ENCODE measurements around the gene TAF1.
A peak's percentile ranks its signal among the peaks of the same experiment; 100 is the strongest.
"Not testable (repeated sequence)": the region's sequence is repeated elsewhere in the genome, so short reads cannot be mapped to it uniquely, and the experiment has no call there.

Gene TAF1

GRCh38 chrX:71364221-71364620 is 1.9 kb upstream of the TAF1 start:
- ChIA-PET POLR2A (ENCODE audit: low non-redundant PET) (no interaction called here), CTCF (no interaction called here)
- no peak overlapping the region for H3K27ac ChIP-seq
- TF ChIP-seq CTCF (conservative IDR thresholded peaks at IDR 0.05; ENCODE audit: low read depth): no peak
- DNase-seq (ENCODE audit: low spot score): no peak

GRCh38 chrX:71365356-71365874 is 742 bp upstream of the TAF1 start:
- ChIA-PET POLR2A (ENCODE audit: low non-redundant PET) (no interaction called here), CTCF (no interaction called here)
- H3K27ac ChIP-seq: peak overlapping the region; percentile 93
- TF ChIP-seq CTCF (conservative IDR thresholded peaks at IDR 0.05; ENCODE audit: low read depth): no peak
- no peak for DNase-seq (ENCODE audit: low spot score)

GRCh38 chrX:71366674-71367256 is 608 bp downstream of the TAF1 start:
- peak overlapping the region; percentile 93 for H3K27ac ChIP-seq
- POLR2A ChIA-PET (ENCODE audit: low non-redundant PET): interaction anchor here (0.5 kb wide), 1 partner anchor 36 kb away, joined by 4 read pairs; no protein-coding TSS in a partner anchor
- CTCF ChIA-PET: no interaction called here
- no peak for DNase-seq (ENCODE audit: low spot score)
- TF ChIP-seq CTCF (conservative IDR thresholded peaks at IDR 0.05; ENCODE audit: low read depth): no peak

- H3K27ac ChIP-seq: peak overlapping the region; percentile 93
- CTCF ChIA-PET: no interaction called here
- no peak for TF ChIP-seq CTCF (conservative IDR thresholded peaks at IDR 0.05; ENCODE audit: low read depth)
- POLR2A ChIA-PET (ENCODE audit: low non-redundant PET): no interaction called here
- DNase-seq (ENCODE audit: low spot score): no peak
Observed at GRCh38 chrX:71367396-71367795, 1.2 kb downstream of the TAF1 start.

- ChIA-PET CTCF (no interaction called here), POLR2A (ENCODE audit: low non-redundant PET) (no interaction called here)
- DNase-seq (ENCODE audit: low spot score): no peak
Observed at GRCh38 chrX:71372388-71372787, 6.2 kb downstream of the TAF1 start.

GRCh38 chrX:71378732-71379131 is 12.6 kb downstream of the TAF1 start:
- ChIA-PET CTCF (no interaction called here), POLR2A (ENCODE audit: low non-redundant PET) (no interaction called here)
- no peak overlapping the region for H3K27ac ChIP-seq
- DNase-seq (ENCODE audit: low spot score): no peak
- TF ChIP-seq CTCF (conservative IDR thresholded peaks at IDR 0.05; ENCODE audit: low read depth): no peak

More at GRCh38 chrX:71372388-71372787, 6.2 kb downstream of the TAF1 start:
- TF ChIP-seq CTCF (conservative IDR thresholded peaks at IDR 0.05; ENCODE audit: low read depth): no peak
- H3K27ac ChIP-seq: no peak overlapping the region

GRCh38 chrX:71391725-71392124 is 25.6 kb downstream of the TAF1 start:
- H3K27ac ChIP-seq; POLR2A ChIA-PET (ENCODE audit: low non-redundant PET); CTCF ChIA-PET; DNase-seq (ENCODE audit: low spot score): not testable (repeated sequence)
